IPS-NIHi7 (cell line): ENCODE data around the gene COX6B1.
"Not testable (repeated sequence)": the region's sequence is repeated elsewhere in the genome, so short reads cannot be mapped to it uniquely, and the experiment has no call there.

ENCODE experiments used
- DNase-seq: peaks from one replicate; pipeline ENCODE4 v3.0.0; 2012; ENCODE audit warnings: mixed read lengths; ENCODE audit errors: extremely low spot score

The COX6B1 gene

DNA sequence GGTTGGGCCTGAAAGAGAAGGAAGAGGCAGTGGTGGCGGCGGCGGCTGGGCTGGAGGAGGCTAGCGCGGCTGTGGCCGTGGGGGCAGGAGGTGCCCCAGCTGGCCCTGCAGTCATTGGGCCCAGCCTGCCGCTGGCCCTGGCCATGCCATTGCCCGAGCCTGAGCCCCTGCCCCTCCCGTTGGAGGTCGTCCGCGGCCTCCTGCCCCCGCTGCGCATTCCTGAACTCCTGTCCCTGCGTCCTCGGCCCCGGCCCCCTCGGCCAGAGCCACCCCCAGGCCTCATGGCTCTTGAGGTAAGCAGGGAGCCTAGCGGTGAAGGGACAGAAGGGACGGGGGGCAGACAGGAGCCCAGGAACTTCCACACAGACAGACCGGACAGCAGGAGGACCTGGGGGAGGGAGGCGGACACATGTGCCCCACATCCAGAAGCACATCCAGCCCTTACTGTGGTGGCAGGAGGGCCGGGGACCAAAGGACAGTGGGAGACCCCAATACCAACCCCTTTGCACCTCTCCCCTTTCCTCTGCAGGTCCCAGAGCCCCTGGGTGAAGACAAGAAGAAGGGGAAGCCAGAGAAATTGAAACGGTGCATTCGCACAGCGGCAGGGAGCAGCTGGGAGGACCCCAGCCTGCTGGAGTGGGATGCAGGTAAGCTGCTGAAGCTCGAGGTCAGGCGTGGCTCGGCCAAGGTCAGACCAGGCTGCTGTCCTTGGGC lies 14.2 kb upstream of the COX6B1 start:
- no peak for DNase-seq

DNA sequence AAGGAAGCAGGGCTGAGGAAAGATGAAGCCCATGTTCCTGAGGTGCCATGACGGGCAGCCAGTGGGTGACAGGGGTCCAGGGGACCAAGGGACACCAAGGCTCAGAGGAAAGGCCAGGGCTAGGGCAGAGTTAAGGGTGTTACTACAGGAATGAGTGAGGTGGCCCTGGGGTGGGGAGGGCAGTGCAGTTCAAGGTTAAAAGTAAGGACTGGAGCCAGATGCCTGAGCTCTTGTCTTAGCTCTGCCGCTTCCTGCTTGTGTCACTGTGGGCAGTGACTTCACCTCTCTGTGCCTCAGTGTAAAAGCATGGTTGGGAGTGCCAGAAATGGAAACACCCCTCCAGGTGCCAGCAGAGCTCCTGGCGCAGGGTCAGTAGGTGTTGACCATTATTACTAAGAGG lies 11.5 kb upstream of the COX6B1 start:
- DNase-seq, result no peak

DNA sequence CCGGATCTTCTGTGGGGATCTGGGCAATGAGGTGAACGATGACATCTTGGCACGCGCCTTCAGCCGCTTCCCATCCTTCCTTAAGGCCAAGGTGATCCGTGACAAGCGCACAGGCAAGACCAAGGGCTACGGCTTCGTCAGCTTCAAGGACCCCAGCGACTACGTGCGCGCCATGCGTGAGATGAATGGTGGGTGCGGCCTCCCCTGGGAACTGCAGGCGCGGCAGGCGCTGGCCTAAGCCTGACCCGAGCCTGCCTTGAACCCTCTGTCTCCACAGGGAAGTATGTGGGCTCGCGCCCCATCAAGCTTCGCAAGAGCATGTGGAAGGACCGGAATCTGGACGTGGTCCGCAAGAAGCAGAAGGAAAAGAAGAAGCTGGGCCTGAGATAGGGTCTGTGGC lies 11.0 kb upstream of the COX6B1 start:
- no peak for DNase-seq

DNA sequence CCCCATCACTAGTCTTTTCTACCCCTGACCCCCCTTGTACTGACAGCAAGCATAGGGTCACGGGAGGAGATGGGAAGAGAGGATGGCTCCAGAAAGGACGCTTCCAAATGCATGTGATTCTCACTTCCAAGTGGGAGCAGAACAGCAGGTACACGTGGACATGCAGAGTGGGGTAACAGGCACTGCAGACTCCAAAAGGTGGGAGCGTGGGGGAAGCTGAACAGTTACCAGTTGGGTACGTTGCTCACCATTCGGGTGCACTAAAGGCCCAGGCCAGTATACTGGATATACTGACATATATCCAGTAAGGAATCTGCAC lies 8.8 kb upstream of the COX6B1 start:
- no peak for DNase-seq

DNA sequence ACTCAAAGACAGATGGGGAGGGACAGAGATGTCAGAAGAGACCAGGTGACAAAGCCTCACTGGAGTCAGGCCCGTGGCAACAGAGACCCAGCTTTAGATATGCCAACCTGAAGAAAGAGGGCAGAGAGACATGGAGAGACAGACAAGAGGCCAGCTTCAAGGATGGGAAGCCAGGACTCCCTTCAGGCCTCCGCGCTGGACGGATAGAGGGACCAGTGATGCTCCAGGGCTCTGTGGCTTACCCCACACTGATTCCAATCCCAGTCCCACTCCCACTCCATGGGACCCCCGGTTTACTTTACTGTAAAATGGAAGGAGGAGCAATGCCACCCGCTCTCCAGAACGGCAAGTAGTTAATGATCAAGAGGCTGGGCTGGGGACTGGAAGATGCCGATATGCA lies 8.3 kb upstream of the COX6B1 start:
- DNase-seq, result no peak

DNA sequence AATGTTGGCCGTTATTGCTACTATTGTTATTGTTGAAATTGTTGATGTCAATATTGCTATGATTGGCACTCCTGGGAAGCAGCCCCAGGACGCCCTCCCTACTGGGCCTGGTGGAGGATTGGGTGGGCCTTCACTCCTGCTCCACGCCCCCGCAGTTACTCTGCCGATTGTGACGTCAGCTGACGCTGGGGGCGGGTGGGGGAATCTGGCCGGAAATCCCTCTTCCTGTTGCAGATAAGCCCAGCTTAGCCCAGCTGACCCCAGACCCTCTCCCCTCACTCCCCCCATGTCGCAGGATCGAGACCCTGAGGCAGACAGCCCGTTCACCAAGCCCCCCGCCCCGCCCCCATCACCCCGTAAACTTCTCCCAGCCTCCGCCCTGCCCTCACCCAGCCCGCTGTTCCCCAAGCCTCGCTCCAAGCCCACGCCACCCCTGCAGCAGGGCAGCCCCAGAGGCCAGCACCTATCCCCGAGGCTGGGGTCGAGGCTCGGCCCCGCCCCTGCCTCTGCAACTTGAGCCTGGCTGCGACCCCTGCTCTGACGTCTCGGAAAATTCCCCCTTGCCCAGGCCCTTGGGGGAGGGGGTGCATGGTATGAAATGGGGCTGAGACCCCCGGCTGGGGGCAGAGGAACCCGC lies 6.5 kb upstream of the COX6B1 start, which contains the start of gene ETV2:
Gene ETV2, plus strand, starts transcription at position 231 of the 637 bp plus-strand sequence. CDS start 716 bp downstream, outside the sequence.
- peak; percentile 77 for DNase-seq

DNA sequence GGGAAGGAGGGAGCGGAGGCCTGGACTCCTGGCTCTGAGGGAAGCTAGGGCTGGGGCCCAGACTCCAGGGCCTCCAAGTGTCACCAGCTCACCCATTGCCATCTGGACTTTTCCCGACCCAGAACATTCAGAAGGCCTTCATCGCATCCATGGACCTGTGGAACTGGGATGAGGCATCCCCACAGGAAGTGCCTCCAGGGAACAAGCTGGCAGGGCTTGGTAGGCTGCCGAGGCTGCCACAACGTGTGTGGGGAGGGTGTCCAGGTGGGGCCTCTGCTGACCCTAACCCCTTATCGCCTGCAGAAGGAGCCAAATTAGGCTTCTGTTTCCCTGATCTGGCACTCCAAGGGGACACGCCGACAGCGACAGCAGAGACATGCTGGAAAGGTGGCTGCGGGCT lies 5.8 kb upstream of the COX6B1 start:
- no peak for DNase-seq

DNA sequence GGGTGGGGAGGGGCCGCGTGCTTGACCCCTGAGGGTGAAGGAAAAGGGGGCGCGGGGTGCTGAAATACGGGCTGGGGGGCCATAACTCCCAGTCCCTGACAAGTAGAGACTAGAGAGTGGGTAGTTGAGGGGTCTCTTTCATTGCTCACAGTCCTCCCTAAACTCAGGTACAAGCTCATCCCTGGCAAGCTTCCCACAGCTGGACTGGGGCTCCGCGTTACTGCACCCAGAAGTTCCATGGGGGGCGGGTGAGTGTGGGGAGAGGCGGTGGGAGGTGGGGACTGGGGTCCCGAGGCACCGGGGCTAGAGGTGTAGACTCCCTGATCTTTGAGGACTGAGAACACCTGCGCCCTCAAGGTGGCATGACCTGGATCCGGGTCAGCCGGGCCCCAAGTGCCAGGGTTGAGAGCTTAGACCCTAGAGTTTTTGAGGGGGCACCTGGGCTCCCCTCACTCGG lies 5.3 kb upstream of the COX6B1 start:
- no peak for DNase-seq

DNA sequence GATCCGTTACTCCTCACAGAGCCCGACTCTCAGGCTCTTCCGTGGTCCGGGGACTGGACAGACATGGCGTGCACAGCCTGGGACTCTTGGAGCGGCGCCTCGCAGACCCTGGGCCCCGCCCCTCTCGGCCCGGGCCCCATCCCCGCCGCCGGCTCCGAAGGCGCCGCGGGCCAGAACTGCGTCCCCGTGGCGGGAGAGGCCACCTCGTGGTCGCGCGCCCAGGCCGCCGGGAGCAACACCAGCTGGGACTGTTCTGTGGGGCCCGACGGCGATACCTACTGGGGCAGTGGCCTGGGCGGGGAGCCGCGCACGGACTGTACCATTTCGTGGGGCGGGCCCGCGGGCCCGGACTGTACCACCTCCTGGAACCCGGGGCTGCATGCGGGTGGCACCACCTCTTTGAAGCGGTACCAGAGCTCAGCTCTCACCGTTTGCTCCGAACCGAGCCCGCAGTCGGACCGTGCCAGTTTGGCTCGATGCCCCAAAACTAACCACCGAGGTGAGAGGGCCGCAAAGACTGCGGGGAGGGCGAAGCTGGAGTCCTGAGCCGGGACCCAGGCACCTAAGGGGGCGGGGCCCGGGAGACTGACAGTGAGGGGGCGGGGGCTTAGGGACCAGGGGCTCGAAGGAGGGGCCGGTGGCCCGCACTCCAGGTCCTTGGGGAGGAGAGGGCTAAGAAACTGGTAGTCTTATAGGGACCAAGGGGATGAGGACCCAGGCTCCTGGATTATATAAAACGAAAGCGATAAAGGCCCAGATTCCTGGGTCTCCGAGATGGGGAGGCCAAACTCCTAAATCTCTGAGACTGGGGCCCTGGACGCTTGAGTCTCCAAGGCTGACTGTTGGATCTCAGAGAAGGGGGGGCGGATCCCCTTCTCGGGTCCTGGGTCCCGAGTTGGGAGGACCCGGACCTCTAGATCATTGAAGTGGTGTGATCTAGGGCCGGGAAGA lies 4.6 kb upstream of the COX6B1 start:
- peak; percentile 88 for DNase-seq

DNA sequence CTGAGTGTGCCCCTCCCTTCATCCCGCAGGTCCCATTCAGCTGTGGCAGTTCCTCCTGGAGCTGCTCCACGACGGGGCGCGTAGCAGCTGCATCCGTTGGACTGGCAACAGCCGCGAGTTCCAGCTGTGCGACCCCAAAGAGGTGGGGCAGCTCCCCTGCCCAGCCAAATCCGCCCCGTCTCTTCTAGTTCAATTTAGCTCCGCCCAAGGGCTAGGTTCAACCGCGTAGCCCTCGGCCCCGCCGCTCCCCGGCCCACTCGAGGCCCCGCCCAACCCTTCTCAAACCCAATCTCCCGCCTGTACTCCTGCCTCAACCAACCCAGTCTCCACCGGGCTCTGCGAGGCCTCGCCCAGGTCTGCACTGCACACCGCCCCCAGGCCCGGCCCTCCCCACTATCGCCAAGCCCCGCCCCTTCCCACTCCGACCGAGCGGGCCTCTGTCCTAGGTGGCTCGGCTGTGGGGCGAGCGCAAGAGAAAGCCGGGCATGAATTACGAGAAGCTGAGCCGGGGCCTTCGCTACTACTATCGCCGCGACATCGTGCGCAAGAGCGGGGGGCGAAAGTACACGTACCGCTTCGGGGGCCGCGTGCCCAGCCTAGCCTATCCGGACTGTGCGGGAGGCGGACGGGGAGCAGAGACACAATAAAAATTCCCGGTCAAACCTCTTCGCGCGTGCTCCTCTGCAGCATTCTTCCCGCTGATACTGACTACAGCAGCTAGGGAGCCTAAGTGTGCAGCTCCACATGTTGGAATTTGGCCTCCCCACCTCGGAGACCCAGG lies 3.7 kb upstream of the COX6B1 start:
- peak; percentile 94 for DNase-seq

DNA sequence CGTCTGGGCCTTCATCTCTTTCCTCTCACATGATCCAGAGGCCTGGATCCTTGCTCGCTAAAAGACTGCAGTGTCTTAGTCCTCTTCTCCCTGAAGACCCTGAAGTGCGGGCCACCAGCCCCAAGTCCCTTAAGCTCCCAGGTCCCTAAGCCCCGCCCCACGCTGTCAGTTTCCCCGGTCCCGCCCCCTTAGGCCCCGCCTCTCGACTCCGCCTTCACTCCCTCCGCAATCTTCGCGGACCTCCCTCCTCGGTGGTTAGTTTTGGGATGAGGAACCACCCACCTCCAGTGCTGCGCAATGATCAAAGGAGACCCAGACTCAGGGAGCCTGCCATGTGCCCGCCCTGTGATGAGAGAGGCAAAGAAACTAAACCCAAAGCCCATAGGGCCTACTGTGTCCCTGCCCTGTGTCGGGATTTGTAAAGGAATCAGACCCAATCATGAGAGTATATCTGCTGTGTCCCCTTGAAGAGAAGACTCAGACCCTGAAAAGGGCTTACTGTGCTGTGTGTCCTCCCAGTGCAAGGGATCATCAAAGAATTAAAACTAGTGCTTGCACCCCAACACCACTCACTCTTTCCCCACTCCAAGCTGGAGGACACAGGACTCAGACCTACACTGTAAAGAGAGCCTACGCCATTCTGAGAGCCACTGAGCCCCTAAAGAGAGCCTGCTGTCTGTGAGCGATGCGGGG lies 3.0 kb upstream of the COX6B1 start:
- peak; percentile 82 for DNase-seq

DNA sequence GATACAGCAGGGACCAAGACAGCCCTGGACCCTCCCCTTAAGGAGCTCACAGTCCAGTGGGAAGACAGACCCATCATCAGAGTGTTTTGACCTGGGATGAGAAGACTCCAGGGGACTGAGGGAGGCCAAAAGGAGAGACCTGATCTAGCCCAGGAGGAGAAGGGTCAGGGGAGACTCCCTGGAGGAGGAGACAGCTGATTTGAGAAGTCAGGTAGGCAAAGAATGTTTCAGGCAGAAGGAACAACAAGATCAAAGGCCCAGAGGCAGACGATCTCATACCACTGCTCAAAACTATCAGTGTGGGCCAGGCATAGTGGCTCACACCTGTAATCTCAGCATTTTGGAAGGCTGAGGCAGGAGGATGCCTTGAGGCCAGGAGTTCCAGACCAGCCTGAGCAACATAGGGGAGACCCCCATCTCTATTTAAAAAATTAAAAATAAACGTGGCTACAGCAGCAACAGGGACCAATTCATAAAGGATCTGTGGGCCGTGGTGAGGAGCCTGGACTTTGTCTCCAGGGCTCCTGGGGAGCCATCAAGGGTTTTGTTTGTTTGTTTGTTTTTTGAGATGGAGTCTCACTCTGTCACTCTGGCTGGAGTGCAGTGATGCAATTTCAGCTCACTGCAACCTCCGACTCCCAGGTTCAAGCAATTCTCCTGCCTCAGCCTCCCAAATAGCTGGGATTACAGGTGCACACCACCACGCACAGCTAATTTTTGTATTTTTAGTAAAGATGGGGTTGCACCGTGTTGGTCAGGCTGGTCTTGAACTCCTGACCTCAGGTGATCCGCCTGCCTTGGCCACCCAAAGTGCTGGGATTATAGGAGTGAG lies 2.2 kb upstream of the COX6B1 start:
- DNase-seq, result no peak

DNA sequence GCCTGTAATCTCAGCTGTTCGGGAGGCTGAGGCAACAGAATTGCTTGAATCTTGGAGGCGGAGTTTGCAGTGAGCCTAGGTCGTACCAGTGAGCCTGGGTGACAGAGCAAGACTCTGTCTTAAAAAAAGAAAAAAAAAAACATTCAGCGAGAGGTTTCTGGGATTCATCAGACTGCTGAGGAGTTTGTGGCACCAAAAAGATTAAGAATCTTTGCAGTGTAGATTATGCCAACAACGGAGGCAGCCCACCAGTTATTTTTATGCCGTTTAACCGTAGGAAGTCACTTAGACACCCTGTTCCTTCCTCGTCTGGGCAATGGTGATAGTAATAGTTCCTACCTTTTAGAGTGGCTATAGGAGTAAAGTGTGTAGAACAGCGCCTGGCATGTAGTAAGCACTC lies 2.5 kb downstream of the COX6B1 start:
- no peak for DNase-seq

DNA sequence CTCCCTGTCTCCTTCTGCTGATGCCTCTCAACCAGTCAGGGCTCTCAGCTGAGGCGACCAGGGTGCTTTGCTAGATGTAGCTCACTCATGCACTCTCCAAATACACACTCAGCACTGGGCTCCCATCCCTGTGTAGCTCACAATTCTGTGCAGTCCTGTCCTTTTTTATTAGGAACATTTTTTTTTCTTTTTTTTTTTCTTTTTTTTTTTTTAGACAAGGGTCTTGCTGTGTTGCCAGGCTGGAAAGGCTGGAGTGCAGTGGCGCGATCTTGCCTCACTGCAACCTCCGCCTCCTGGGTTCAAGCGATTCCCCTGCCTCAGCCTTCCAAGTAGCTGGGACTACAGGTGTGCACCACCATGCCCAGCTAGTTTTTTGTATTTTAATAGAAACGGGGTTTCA lies 6.7 kb downstream of the COX6B1 start:
- not testable (repeated sequence) for DNase-seq

DNA sequence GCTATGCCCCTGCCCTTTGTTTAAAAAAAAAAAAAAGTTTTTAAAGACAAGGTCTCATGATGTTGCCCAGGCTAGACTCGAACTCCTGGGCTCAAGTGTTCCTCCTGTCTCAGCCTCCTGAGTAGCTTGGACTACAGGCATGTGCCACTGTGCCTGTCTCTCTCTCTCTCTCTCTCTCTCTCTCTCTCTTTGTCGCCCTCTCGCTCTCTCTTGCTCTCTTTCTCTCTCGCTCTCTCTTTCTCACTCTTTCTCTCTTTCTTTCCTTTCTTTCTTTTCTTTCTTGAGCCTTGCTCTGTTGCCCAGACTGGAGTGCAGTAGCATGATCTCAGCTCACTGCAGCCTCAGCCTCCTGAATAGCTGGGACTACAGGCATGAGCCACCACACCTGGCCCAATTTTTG lies 7.5 kb downstream of the COX6B1 start:
- no peak for DNase-seq

DNA sequence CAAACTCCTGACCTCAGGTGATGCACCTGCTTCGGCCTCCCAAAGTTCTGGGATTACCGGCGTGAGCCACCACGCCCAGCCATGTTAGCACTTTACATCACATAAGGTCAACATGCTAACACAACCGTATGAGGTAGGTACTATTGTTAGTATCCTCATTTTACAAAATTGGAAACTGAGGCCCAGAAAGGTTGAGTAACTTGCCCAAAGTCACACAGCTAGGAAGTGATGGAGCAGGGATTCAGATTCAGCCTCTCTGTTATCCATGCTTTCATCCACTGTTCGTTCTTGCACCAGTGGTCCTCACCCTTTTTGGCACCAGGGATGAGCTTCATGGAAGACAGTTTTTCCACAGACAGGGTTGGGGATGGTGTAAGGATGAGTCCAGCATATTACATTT lies 8.6 kb downstream of the COX6B1 start:
- no peak for DNase-seq

DNA sequence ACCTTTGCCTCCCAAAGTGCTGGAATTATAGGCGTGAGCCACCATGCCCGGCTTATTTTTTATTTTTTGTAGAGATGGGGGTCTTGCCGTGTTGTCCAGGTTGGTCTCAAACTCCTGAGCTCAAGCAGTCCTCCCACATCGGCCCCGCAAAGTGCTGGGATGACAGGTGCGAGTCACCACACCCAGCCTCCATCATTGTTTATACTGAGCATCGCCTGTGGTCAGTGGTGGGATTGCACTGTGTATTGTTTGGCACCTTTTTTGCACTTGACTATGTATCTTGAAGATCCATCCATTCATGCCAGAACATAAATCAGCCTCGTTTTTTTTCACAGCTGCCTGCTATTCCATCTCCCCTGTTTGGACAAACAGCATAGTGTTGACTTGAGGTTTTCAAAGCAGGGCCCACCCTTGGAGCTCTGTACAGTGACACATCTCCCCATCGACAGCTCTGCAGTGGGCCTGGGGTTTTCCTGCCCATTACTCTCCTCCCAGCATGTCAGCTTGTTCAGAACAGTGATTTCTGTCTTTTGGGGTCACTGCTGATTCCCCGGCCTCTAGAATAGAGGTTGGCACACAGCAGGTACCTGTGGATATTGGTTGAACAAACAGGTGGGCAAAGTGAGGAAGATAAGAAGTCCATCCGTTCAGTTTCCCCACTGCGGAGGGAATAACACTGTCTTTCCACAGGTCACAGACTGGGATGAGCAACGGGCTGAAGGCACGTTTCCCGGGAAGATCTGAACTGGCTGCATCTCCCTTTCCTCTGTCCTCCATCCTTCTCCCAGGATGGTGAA lies 10.0 kb downstream of the COX6B1 start:
- no peak for DNase-seq

DNA sequence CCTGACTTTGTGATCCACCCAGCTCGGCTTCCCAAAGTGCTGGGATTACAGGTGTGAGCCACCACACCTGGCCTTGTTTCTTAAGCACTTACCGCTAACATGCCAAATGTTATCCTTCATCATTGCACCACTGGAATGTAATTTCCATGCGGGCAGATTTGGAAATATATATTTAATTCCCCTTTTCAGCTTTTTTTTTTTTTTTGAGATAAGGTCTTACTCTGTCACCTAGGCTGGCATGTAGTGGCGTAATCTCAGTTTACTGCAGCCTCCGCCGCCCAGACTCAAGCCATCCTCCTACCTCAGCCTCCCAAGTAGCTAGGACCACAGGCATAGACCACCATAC lies 13.8 kb downstream of the COX6B1 start:
- no peak for DNase-seq

DNA sequence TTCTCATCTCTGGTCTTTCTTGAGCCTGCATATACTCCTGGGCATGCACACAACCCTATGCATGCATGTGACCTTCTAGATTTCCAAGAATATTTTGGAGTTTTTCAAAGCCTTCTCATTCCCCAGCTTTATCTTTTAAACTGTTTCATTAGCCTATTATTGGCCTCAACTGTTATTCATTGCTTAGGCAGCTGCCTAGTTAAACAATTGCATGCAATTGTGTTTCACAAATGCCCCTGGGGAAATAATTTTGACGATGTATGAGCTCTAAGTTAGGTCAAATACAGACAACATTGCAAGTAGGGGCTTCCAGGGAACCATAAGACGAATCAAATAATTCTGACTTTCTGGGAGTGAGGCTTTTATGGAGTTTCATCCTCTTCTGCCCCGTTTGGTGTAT lies 15.9 kb downstream of the COX6B1 start:
- no peak for DNase-seq

DNA sequence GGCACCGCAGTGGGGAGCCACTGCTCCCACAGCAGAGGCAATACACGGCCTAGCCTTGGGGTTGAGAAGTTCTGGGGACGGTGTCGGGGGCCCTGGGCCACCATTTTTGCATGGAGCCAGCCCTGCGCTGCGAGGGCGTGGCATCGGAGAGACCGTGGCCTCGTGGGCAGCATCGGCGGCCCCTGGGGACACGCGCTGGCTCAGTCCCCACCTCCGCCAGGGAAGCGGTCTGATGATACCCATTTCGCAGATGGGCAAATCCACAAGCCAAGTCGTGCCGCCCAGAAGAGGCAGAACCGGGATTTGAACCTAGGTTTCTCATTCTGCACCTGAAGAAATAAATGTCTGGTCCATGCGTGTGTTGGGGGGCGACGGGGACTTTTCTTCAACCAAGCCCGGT lies 17.0 kb downstream of the COX6B1 start:
- DNase-seq, result no peak
